Measurements from ENCODE around the gene SOX5. TPM values are rescaled to one million over a fixed set of nuclear protein-coding genes. Genes with fewer than 3 reads are reported as not detected.

The SOX5 gene
- total and polyA plus RNA-seq, 2 donors (not counting 1 experiment from before 2014, with no cell fraction given) = 3.9 to 17.2 TPM

DNA sequence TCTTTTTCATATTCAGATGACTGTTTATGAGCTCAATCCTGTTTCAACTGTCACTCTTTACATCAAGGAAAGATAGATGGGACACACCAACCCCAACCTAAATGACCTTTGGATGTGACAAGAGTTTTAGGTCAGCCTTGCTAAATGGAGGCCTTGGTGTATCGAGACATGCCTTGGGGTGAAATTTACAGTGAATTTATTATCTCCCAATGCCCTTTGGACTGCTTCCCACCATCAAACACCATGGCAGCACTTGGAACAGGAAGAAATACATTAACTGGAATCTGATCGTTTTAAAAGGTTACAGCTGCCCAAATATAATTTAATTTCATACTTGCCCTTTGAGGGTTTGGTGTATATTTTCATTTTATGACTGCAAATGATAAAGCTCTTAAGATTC lies 327.6 kb downstream of the SOX5 start:
- Mint-ChIP-seq H3K4me1 (no peaks in the 10 kb centered on the region), H3K27ac (no peak overlapping the region), H3K4me3 (no peak overlapping the region), H3K27me3 (no peaks in the 10 kb centered on the region), H3K9me3 (ENCODE audit: insufficient read depth) (no peaks in the 10 kb centered on the region)
- no peaks in the 10 kb centered on the region for H4K20me1 ChIP-seq (ENCODE audit: control insufficient read depth, insufficient read depth, low read length, poor library complexity, severe bottlenecking)
- H3K27ac ChIP-seq (ENCODE audit: low read length in 2 of 2) = no peak overlapping the region
- no peaks in the 10 kb centered on the region for H3K9me3 ChIP-seq (ENCODE audit: control extremely low read depth in 1 of 3, control insufficient read depth in 2 of 3, insufficient read depth in 1 of 3, low read length in 2 of 3)
- WGBS (ENCODE audit: insufficient coverage) = no CpG with 5 or more reads among the region's 2 CpGs
- H2AFZ ChIP-seq (ENCODE audit: insufficient read depth, low read depth, low read length, poor library complexity, severe bottlenecking) = no peak overlapping the region
- H3K9ac ChIP-seq (ENCODE audit: low read length) = no peak overlapping the region
- no peaks in the 10 kb centered on the region for H3K27me3 ChIP-seq (replicated peaks in 1 of 4; ENCODE audit: control extremely low read depth in 1 of 4, control insufficient read depth in 3 of 4, insufficient read depth in 4 of 4, low read length in 3 of 4)
- no peaks in the 10 kb centered on the region for H3K4me1 ChIP-seq (ENCODE audit: control insufficient read depth in 2 of 2, insufficient read depth in 2 of 2, low read length in 2 of 2)
- no peaks in the 10 kb centered on the region for H3K79me2 ChIP-seq (ENCODE audit: control insufficient read depth, insufficient read depth, low read length)
- CTCF ChIA-PET = no interaction called here
- no peak for TF ChIP-seq EZH2 (IDR thresholded peaks at IDR 0.05; ENCODE audit: borderline replicate concordance, insufficient read depth, low read depth, low read length, poor library complexity, severe bottlenecking)
- TF ChIP-seq, protein P1, sequence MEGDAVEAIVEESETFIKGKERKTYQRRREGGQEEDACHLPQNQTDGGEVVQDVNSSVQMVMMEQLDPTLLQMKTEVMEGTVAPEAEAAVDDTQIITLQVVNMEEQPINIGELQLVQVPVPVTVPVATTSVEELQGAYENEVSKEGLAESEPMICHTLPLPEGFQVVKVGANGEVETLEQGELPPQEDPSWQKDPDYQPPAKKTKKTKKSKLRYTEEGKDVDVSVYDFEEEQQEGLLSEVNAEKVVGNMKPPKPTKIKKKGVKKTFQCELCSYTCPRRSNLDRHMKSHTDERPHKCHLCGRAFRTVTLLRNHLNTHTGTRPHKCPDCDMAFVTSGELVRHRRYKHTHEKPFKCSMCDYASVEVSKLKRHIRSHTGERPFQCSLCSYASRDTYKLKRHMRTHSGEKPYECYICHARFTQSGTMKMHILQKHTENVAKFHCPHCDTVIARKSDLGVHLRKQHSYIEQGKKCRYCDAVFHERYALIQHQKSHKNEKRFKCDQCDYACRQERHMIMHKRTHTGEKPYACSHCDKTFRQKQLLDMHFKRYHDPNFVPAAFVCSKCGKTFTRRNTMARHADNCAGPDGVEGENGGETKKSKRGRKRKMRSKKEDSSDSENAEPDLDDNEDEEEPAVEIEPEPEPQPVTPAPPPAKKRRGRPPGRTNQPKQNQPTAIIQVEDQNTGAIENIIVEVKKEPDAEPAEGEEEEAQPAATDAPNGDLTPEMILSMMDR (IDR thresholded peaks at IDR 0.05) = no peak
- intact Hi-C loops (cut with micrococcal nuclease) = no loop called here
- no peak for DNase-seq
- POLR2A ChIA-PET = no interaction called here
- H3K36me3 ChIP-seq (replicated peaks in 1 of 2; ENCODE audit: control extremely low read depth in 1 of 2, control insufficient read depth in 1 of 2, extremely low read depth in 1 of 2, insufficient read depth in 2 of 2, low read length in 1 of 2) = no peaks in the 10 kb centered on the region
- H3K4me3 ChIP-seq (ENCODE audit: control extremely low read depth in 1 of 5, extremely low read depth in 1 of 5, insufficient read depth in 1 of 5, low read depth in 2 of 5, low read length in 4 of 5) = no peak overlapping the region
- no peak for ATAC-seq (ENCODE audit: low read depth)
- no peak overlapping the region for H3K4me2 ChIP-seq (replicated peaks; ENCODE audit: low read depth, low read length, poor library complexity, severe bottlenecking)

DNA sequence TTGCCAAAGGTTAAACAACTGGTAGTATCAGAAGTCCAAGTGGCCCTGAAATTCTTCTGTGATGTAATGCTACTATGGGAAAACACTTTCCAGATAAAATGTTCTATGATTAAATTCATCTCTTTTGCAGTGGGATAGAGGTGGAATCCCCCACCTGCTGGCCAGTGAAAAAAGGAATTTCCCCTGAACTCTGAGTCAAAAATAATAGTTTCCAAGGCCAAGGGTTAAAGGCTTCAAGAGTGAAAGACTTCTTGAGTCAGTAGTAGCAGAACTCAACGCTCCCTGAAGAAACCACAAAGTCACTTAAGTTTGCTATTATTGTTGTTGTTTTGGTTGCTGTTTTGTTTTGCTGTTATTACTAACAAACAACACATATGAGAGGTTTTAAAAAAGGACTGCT lies 330.8 kb downstream of the SOX5 start:
- Mint-ChIP-seq H3K4me1 (no peaks in the 10 kb centered on the region), H3K27ac (no peak overlapping the region), H3K4me3 (no peak overlapping the region), H3K9me3 (ENCODE audit: insufficient read depth) (peaks cover 3% of the 10 kb centered on the region), H3K27me3 (no peaks in the 10 kb centered on the region)
- Histone ChIP-seq H3K4me3 (ENCODE audit: control extremely low read depth in 1 of 5, extremely low read depth in 1 of 5, insufficient read depth in 1 of 5, low read depth in 2 of 5, low read length in 4 of 5) (no peak overlapping the region), H4K20me1 (ENCODE audit: control insufficient read depth, insufficient read depth, low read length, poor library complexity, severe bottlenecking) (no peaks in the 10 kb centered on the region), H3K4me2 (replicated peaks; ENCODE audit: low read depth, low read length, poor library complexity, severe bottlenecking) (no peak overlapping the region), H3K9ac (ENCODE audit: low read length) (no peak overlapping the region), H3K36me3 (replicated peaks in 1 of 2; ENCODE audit: control extremely low read depth in 1 of 2, control insufficient read depth in 1 of 2, extremely low read depth in 1 of 2, insufficient read depth in 2 of 2, low read length in 1 of 2) (no peaks in the 10 kb centered on the region), H3K27me3 (replicated peaks in 1 of 4; ENCODE audit: control extremely low read depth in 1 of 4, control insufficient read depth in 3 of 4, insufficient read depth in 4 of 4, low read length in 3 of 4) (no peaks in the 10 kb centered on the region), H3K27ac (ENCODE audit: low read length in 2 of 2) (no peak overlapping the region), H3K9me3 (ENCODE audit: control extremely low read depth in 1 of 3, control insufficient read depth in 2 of 3, insufficient read depth in 1 of 3, low read length in 2 of 3) (peaks cover 0 to 2% (median 0%) of the 10 kb centered on the region in 3 donors), H2AFZ (ENCODE audit: insufficient read depth, low read depth, low read length, poor library complexity, severe bottlenecking) (no peak overlapping the region), H3K4me1 (ENCODE audit: control insufficient read depth in 2 of 2, insufficient read depth in 2 of 2, low read length in 2 of 2) (no peaks in the 10 kb centered on the region), H3K79me2 (ENCODE audit: control insufficient read depth, insufficient read depth, low read length) (no peaks in the 10 kb centered on the region)
- DNase-seq (no peak), ATAC-seq (ENCODE audit: low read depth) (no peak)
- ChIA-PET POLR2A (no interaction called here), CTCF (no interaction called here)
- WGBS (ENCODE audit: insufficient coverage) = no CpG with 5 or more reads among the region's 1 CpG
- no peak for TF ChIP-seq EZH2 (IDR thresholded peaks at IDR 0.05; ENCODE audit: borderline replicate concordance, insufficient read depth, low read depth, low read length, poor library complexity, severe bottlenecking)
- TF ChIP-seq, protein P1 (IDR thresholded peaks at IDR 0.05) = no peak
- intact Hi-C loops (cut with micrococcal nuclease) = no loop called here

All from B cell (primary cell).